A673 (cell line): ENCODE data around the gene GJB4.

ENCODE experiments used
- CTCF ChIP-seq: fragments of 300-800, 200-600 bp; sonication (generic); conservative IDR thresholded peaks from 2 replicates; pipeline ENCODE4 v1.5.1; 2017; ENCODE audit warnings: low read depth, mild to moderate bottlenecking, antibody characterized with exemption, low read length, moderate library complexity, mixed read lengths
- EZH2 ChIP-seq: fragments of 200-600 bp; sonication (generic); IDR thresholded peaks from 2 replicates; pipeline ENCODE4 v1.6.1; 2017; ENCODE audit warnings: borderline replicate concordance, low read depth, mild to moderate bottlenecking, mixed read lengths, antibody characterized with exemption, low read length; ENCODE audit not compliant: poor library complexity, severe bottlenecking

GRCh38 chr1:34763142-34763781 lies 3.7 kb downstream of the GJB4 start:
- TF ChIP-seq CTCF (no peak), EZH2 (no peak)
